Measurements from ENCODE around the gene TEX14. TPM values are rescaled to one million over a fixed set of nuclear protein-coding genes. Genes with fewer than 3 reads are reported as not detected.

TEX14 gene
- total RNA-seq, 1 experiment from 2014 or later = 0.31 TPM

- Histone ChIP-seq H3T11ph (ENCODE audit: low read length) (no peak overlapping the region), H3K4me2 (ENCODE audit: insufficient read depth, insufficient read length, low read length) (no peak overlapping the region), H3K23me2 (ENCODE audit: insufficient read length, low read depth, low read length, poor library complexity, severe bottlenecking) (no peaks in the 10 kb centered on the region), H2BK20ac (ENCODE audit: low read depth, low read length, poor library complexity, severe bottlenecking) (no peak overlapping the region), H3K4me1 (ENCODE audit: insufficient read depth, low read length) (no peaks in the 10 kb centered on the region), H3K79me1 (ENCODE audit: insufficient read depth, low read depth, low read length, poor library complexity, severe bottlenecking) (no peaks in the 10 kb centered on the region), H3K56ac (ENCODE audit: insufficient read length, low read depth, low read length) (no peak overlapping the region), H2BK5ac (ENCODE audit: insufficient read length, low read length) (no peak overlapping the region), H3K9ac (ENCODE audit: extremely low read depth, insufficient read length, low read length) (no peak overlapping the region), H4K5ac (ENCODE audit: insufficient read length, low read depth, low read length) (no peak overlapping the region), H3K27ac (ENCODE audit: insufficient read length, low read depth, low read length) (no peak overlapping the region), H4K8ac (replicated peaks; ENCODE audit: insufficient read length, low read depth, low read length) (no peak overlapping the region), H3K14ac (ENCODE audit: insufficient read depth, low read length) (no peak overlapping the region), H2BK120ac (ENCODE audit: low read depth, low read length, poor library complexity, severe bottlenecking) (no peak overlapping the region), H3K18ac (ENCODE audit: insufficient read length, low read depth, low read length) (no peak overlapping the region), H3K23ac (ENCODE audit: insufficient read length, low read depth, low read length) (no peak overlapping the region), H2AK5ac (ENCODE audit: insufficient read length, low read length) (no peak overlapping the region), H2BK15ac (ENCODE audit: low read depth, low read length) (no peak overlapping the region), H3K27me3 (ENCODE audit: insufficient read depth, low read length) (no peaks in the 10 kb centered on the region), H4K91ac (ENCODE audit: insufficient read length, low read depth, low read length) (no peak overlapping the region), H2BK12ac (ENCODE audit: insufficient read length, low read depth, low read length) (no peak overlapping the region), H3K9me3 (ENCODE audit: control insufficient read depth, low read depth, low read length) (no peaks in the 10 kb centered on the region), H2AFZ (ENCODE audit: low read length) (no peak overlapping the region), H4K20me1 (ENCODE audit: control insufficient read depth, insufficient read depth, insufficient read length) (no peaks in the 10 kb centered on the region), H3K4ac (ENCODE audit: low read depth, low read length) (no peak overlapping the region), H3K79me2 (ENCODE audit: insufficient read depth, low read length) (no peaks in the 10 kb centered on the region)
- H3K27ac Mint-ChIP-seq = no peak overlapping the region
- peaks cover 0 to 3% of the 10 kb centered on the region in 2 experiments; a peak in 2 of 5 replicates for H3K9me3 Mint-ChIP-seq
- H3K27me3 Mint-ChIP-seq (ENCODE audit: low read depth) = no peaks in the 10 kb centered on the region
- TF ChIP-seq CTCF (conservative IDR thresholded peaks at IDR 0.05) = no peak
- DNase-seq = no peak
- no peaks in the 10 kb centered on the region for H3K4me1 Mint-ChIP-seq
- peaks cover 7 to 12% (median 9%) of the 10 kb centered on the region in 3 experiments; a peak in 6 of 7 replicates for H3K36me3 Mint-ChIP-seq (ENCODE audit: insufficient read depth in 1 of 3, low read depth in 3 of 3)
- no peak overlapping the region for H3K4me3 Mint-ChIP-seq
- no CpG with 5 or more reads among the region's 8 CpGs for WGBS (ENCODE audit: extremely low coverage, insufficient read length, low lambda C conversion rate)
These were observed 10.9 kb upstream of the TEX14 start for GRCh38 chr17:58702708-58703107.
